Left lung (tissue), 10 donors: ENCODE data around the gene PROM1. TPM values are rescaled to one million over a fixed set of nuclear protein-coding genes. Genes with fewer than 3 reads are reported as not detected.
A peak's percentile ranks its signal among the peaks of the same experiment; 100 is the strongest.

ENCODE experiments used
- ATAC-seq: fragments of 200-7000 bp; cut with Tn5 transposase; one replicate; pipeline ENCODE4 v1.9.1; 2020; ENCODE audit warnings: moderate library complexity
- DNase-seq, 4 donors: peaks; one replicate each; pipeline ENCODE4 v3.0.0-alpha.2; 2013 to 2020
- H3K27ac ChIP-seq, 2 donors: fragments of 200-600 bp; sonication (generic) in 1 of 2; one replicate each; pipeline versions ENCODE4 v1.5.0 to v1.8.0; 2020 to 2021
- H3K27me3 ChIP-seq, 2 donors: fragments of 200-600 bp; sonication (generic) in 1 of 2; one replicate each; pipeline versions ENCODE4 v1.5.0 to v1.8.0; 2020 to 2021
- H3K36me3 ChIP-seq, 2 donors: fragments of 200-600 bp; sonication (generic) in 1 of 2; one replicate each; pipeline versions ENCODE4 v1.5.0 to v1.8.0; 2020 to 2021
- H3K4me1 ChIP-seq, 2 donors: fragments of 200-600 bp; one replicate each; pipeline ENCODE4 v1.8.0; 2021
- H3K4me3 ChIP-seq, 2 donors: fragments of 200-600 bp; sonication (generic) in 1 of 2; one replicate each; pipeline versions ENCODE4 v1.5.0 to v1.8.0; 2020 to 2021; ENCODE audit warnings: mild to moderate bottlenecking in 1 of 2
- H3K9me3 ChIP-seq, 2 donors: fragments of 200-600 bp; sonication (generic) in 1 of 2; one replicate each; pipeline versions ENCODE4 v1.5.0 to v1.8.0; 2020 to 2021
- CTCF ChIP-seq, 2 donors: fragments of 200-600 bp; sonication (generic) in 1 of 2; IDR thresholded peaks; one replicate each; pipeline versions ENCODE4 v1.5.0 to v1.8.0; 2021; ENCODE audit warnings: antibody characterized with exemption in 2 of 2
- intact Hi-C, 2 donors: fragments of 100-400 bp; cut with DNase I; formaldehyde crosslinking; loops; one replicate each; pipeline versions ENCODE4 v1.11.2 to v1.14.2; 2022
- polyA plus RNA-seq, 6 donors: library from polyadenylated mRNA; unstranded; fragments of 120-200 nt; gene quantifications; one replicate each; pipeline ENCODE4 v1.2.1, GENCODE V29; 2013; ENCODE audit not compliant: insufficient read length in 6 of 6
- total RNA-seq, 2 donors: library from RNA; stranded (reverse); fragmentation: NEBNext Ultra II Directional; extraction: Animal tissue kit (Norgen Biotek cat#: 25700); gene quantifications; one replicate each; pipeline ENCODE4 v1.2.1, GENCODE V29; 2021
- donor health status: DM: no; HTN: yes; CAD: no.
- donor health status: DM: no; HTN: no; CAD: no.

PROM1 gene
- total and polyA plus RNA-seq, 8 donors, result 11.2 to 37.1 (median 25.2) TPM; not detected in 1

GRCh38 chr4:16088601-16089000 lies 4.8 kb upstream of the PROM1 start:
- DNase-seq (no peak), ATAC-seq (no peak)
- no peak overlapping the region for H3K27ac ChIP-seq
- H3K4me1 ChIP-seq, result peaks cover 2 to 5% of the 10 kb centered on the region in 2 donors
- intact Hi-C loops, result no loop called here
- no peaks in the 10 kb centered on the region for H3K9me3 ChIP-seq
- H3K27me3 ChIP-seq, result peaks cover 17% of the 10 kb centered on the region in 2 donors
- TF ChIP-seq CTCF (IDR thresholded peaks at IDR 0.05), result no peak
- no peak overlapping the region for H3K4me3 ChIP-seq
- H3K36me3 ChIP-seq, result no peaks in the 10 kb centered on the region

- intact Hi-C loops, result no loop called here
- peaks cover 13 to 26% of the 10 kb centered on the region in 2 donors for H3K4me1 ChIP-seq
- no peak overlapping the region for H3K27ac ChIP-seq
- H3K4me3 ChIP-seq, result no peak overlapping the region
- H3K9me3 ChIP-seq, result no peaks in the 10 kb centered on the region
- TF ChIP-seq CTCF (IDR thresholded peaks at IDR 0.05), result no peak
- peaks cover 42 to 43% of the 10 kb centered on the region in 2 donors for H3K27me3 ChIP-seq
- no peaks in the 10 kb centered on the region for H3K36me3 ChIP-seq
- ATAC-seq, result no peak
- no peak for DNase-seq
These were observed 2.0 kb upstream of the PROM1 start for GRCh38 chr4:16085822-16086221.

GRCh38 chr4:16082426-16083240 lies 1.2 kb downstream of the PROM1 start:
- H3K27ac ChIP-seq, result no peak overlapping the region
- intact Hi-C loops, result no loop called here
- DNase-seq (peak; percentile 36 to 87 (median 72)), ATAC-seq (peak; percentile 52)
- H3K27me3 ChIP-seq, result peaks cover 46 to 60% of the 10 kb centered on the region in 2 donors
- H3K36me3 ChIP-seq, result no peaks in the 10 kb centered on the region
- no peak for TF ChIP-seq CTCF (IDR thresholded peaks at IDR 0.05)
- peaks cover 13 to 26% of the 10 kb centered on the region in 2 donors for H3K4me1 ChIP-seq
- H3K4me3 ChIP-seq, result peak overlapping the region; percentile 18 to 36
- no peaks in the 10 kb centered on the region for H3K9me3 ChIP-seq

- TF ChIP-seq CTCF (IDR thresholded peaks at IDR 0.05), result no peak
- Histone ChIP-seq H3K27me3 (peaks cover 46 to 60% of the 10 kb centered on the region in 2 donors), H3K27ac (no peak overlapping the region), H3K9me3 (no peaks in the 10 kb centered on the region), H3K4me1 (peaks cover 13 to 26% of the 10 kb centered on the region in 2 donors), H3K4me3 (peak overlapping the region in 1 of 2 donors; percentile 36), H3K36me3 (no peaks in the 10 kb centered on the region)
- intact Hi-C loops, result no loop called here
- no peak for ATAC-seq
- no peak for DNase-seq
These were observed 1.8 kb downstream of the PROM1 start for GRCh38 chr4:16082041-16082425.

GRCh38 chr4:16079046-16079445 lies 4.8 kb downstream of the PROM1 start:
- intact Hi-C loops, result no loop called here
- Histone ChIP-seq H3K4me3 (no peak overlapping the region), H3K9me3 (no peaks in the 10 kb centered on the region), H3K36me3 (no peaks in the 10 kb centered on the region), H3K4me1 (peaks cover 13 to 26% of the 10 kb centered on the region in 2 donors), H3K27ac (no peak overlapping the region), H3K27me3 (peaks cover 33 to 48% of the 10 kb centered on the region in 2 donors)
- no peak for TF ChIP-seq CTCF (IDR thresholded peaks at IDR 0.05)
- DNase-seq, result no peak
- no peak for ATAC-seq
